ENCODE results near the gene FLNA. TPM values are rescaled to one million over a fixed set of nuclear protein-coding genes. Genes with fewer than 3 reads are reported as not detected.
"Not testable (repeated sequence)": the region's sequence is repeated elsewhere in the genome, so short reads cannot be mapped to it uniquely, and the experiment has no call there.

The FLNA gene
- polyA plus RNA-seq, 2 of the 4 experiments (the other 2 are of a cell fraction) = 303 to 1,116 TPM

DNA sequence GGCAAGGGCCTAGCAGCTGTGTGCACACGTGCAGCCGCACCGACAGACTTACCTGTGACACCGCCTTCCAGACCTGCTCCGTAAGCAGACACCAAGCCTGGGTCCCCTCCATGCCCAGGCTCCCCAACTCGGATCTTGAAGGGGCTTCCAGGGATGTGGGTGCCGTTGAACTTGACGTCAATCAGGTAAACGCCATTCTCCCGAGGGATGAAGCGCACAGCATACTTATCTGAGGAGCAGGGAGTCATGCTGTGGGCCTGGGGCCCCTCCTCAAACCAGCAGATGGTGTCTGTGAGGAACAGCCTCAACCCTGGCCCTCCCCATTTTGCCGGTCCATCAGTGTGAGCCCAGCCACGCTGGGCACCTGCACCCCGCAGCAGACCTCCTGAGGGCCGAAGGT lies 24.5 kb downstream of the FLNA start:
- DNase-seq (ENCODE audit: low read depth in 1 of 2, low spot score in 1 of 2) (peak in 1 of 2 experiments; percentile 21), FAIRE-seq (no peak), ATAC-seq (no peak)
- H3K9me3 ChIP-seq = no peaks in the 10 kb centered on the region
- 90% methylated on average over 9 of the region's 15 CpGs for WGBS (ENCODE audit: missing lambda C conversion rate)
- H3K4me2 ChIP-seq = no peak overlapping the region
- peaks cover 70% of the 10 kb centered on the region for H3K4me1 ChIP-seq
- CTCF ChIA-PET = interaction anchor here (0.8 to 3.4 kb wide), 4 partner anchors 18 to 49 kb away, joined by 3 to 19 read pairs (median 4); partner anchors contain the start of genes FLNA and RPL10
- H3K27ac ChIP-seq = no peak overlapping the region; a peak in 1 of 6 replicates
- no peak overlapping the region for H3K4me3 ChIP-seq
- no peak for TF ChIP-seq KDM5A (IDR thresholded peaks at IDR 0.05)
- TF ChIP-seq POLR2AphosphoS2 (conservative IDR thresholded peaks at IDR 0.05; ENCODE audit: low read length) = peak; percentile 52; the same call in 1 of the 2 replicates
- POLR2A ChIA-PET = interaction anchor here (0.7 kb wide), 1 partner anchor 20 kb away, joined by 3 read pairs; no protein-coding TSS in a partner anchor

GRCh38 chrX:154349359-154349935 lies 25.0 kb downstream of the FLNA start:
- Histone ChIP-seq H3K27ac (peak overlapping the region in 1 of 2 experiments; percentile 22; a peak in 1 of 6 replicates), H3K9me3 (no peaks in the 10 kb centered on the region), H3K4me1 (peaks cover 66% of the 10 kb centered on the region), H3K4me2 (no peak overlapping the region), H3K4me3 (no peak overlapping the region)
- POLR2A ChIA-PET = interaction anchor here (0.7 to 1.0 kb wide), 2 partner anchors 20 to 21 kb away, joined by 3 read pairs; no protein-coding TSS in a partner anchor
- DNase-seq (ENCODE audit: low read depth in 1 of 2, low spot score in 1 of 2) (peak in 1 of 2 experiments; percentile 26), FAIRE-seq (no peak), ATAC-seq (no peak)
- WGBS (ENCODE audit: missing lambda C conversion rate) = 67% methylated on average over 3 of the region's 19 CpGs
- CTCF ChIA-PET = interaction anchor here (0.6 to 3.4 kb wide), 5 partner anchors 17 to 233 kb away, joined by 3 to 19 read pairs (median 5); partner anchors contain the start of genes FLNA and RPL10
- TF ChIP-seq, protein P1, sequence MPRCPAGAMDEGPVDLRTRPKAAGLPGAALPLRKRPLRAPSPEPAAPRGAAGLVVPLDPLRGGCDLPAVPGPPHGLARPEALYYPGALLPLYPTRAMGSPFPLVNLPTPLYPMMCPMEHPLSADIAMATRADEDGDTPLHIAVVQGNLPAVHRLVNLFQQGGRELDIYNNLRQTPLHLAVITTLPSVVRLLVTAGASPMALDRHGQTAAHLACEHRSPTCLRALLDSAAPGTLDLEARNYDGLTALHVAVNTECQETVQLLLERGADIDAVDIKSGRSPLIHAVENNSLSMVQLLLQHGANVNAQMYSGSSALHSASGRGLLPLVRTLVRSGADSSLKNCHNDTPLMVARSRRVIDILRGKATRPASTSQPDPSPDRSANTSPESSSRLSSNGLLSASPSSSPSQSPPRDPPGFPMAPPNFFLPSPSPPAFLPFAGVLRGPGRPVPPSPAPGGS (IDR thresholded peaks at IDR 0.05) = no peak
- TF ChIP-seq SMC3 (IDR thresholded peaks at IDR 0.05) (no peak), EP300 (IDR thresholded peaks at IDR 0.05) (no peak), JUN (IDR thresholded peaks at IDR 0.05) (no peak), HEYL (CRISPR knock-in tag; IDR thresholded peaks at IDR 0.05) (no peak), TFCP2L1 (CRISPR knock-in tag; IDR thresholded peaks at IDR 0.05) (no peak), PBX3 (IDR thresholded peaks at IDR 0.05) (no peak)

- peaks cover 61% of the 10 kb centered on the region for H3K4me1 ChIP-seq
- FAIRE-seq = no peak
- no peak for TF ChIP-seq MAZ (IDR thresholded peaks at IDR 0.05; ENCODE audit: borderline replicate concordance, low read depth, low read length)
- TF ChIP-seq ESRRA (IDR thresholded peaks at IDR 0.05; ENCODE audit: borderline replicate concordance, low read length) = no peak
- no peak for TF ChIP-seq ZSCAN20 (CRISPR knock-in tag; IDR thresholded peaks at IDR 0.05)
- no peak for TF ChIP-seq EP300 (IDR thresholded peaks at IDR 0.05)
- no peak for TF ChIP-seq HOXB5 (CRISPR knock-in tag; IDR thresholded peaks at IDR 0.05)
- ChIA-PET CTCF (interaction anchor here (0.6 to 3.4 kb wide), 5 partner anchors 17 to 232 kb away, joined by 3 to 19 read pairs (median 5); partner anchors contain the start of genes FLNA and RPL10), POLR2A (interaction anchor here (0.8 to 1.0 kb wide), 2 partner anchors 21 to 22 kb away, joined by 3 read pairs; no protein-coding TSS in a partner anchor)
- H3K27ac ChIP-seq = peak overlapping the region in 1 of 2 experiments; percentile 22; a peak in 1 of 6 replicates
- ATAC-seq = no peak
- no peak overlapping the region for H3K4me2 ChIP-seq
- WGBS (ENCODE audit: missing lambda C conversion rate) = 88% methylated on average over 9 of the region's 24 CpGs
- no peak overlapping the region for H3K4me3 ChIP-seq
- DNase-seq (ENCODE audit: low read depth in 1 of 2, low spot score in 1 of 2) = peak in 1 of 2 experiments; percentile 3
- H3K9me3 ChIP-seq = no peaks in the 10 kb centered on the region
These were observed 25.6 kb downstream of the FLNA start for GRCh38 chrX:154348646-154349358.

DNA sequence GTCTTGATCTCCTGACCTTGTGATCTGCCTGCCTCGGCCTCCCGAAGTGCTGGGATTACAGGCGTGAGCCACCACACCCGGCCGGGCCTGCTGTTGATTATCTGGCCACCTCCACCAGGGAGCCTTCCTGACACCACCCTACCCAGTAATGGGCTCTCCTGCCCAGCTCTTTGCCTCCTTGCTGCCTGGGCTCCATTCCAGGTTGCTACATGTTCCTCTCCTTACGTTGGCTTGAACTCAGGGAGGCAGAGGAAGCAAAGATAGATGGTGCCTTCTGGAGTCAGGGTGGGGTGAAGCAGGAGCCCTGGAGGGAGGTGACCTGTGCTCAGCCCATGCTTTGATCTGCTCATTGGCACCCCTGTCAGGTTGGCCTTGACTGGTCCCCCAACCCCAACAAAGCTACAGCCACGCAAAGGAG lies 26.3 kb downstream of the FLNA start:
- Histone ChIP-seq H3K4me1 (peaks cover 54% of the 10 kb centered on the region), H3K4me3 (no peak overlapping the region), H3K27ac (no peak overlapping the region), H3K9me3 (no peaks in the 10 kb centered on the region), H3K4me2 (no peak overlapping the region)
- no peak for ATAC-seq
- WGBS (ENCODE audit: missing lambda C conversion rate) = 64% methylated on average over 7 of the region's 7 CpGs
- CTCF ChIA-PET = interaction anchor here (2.7 to 3.4 kb wide), 2 partner anchors 18 to 25 kb away, joined by 9 to 19 read pairs; partner anchors contain the start of gene FLNA
- FAIRE-seq = no peak
- POLR2A ChIA-PET = interaction anchor here (0.8 kb wide), 1 partner anchor 21 kb away, joined by 3 read pairs; no protein-coding TSS in a partner anchor
- TF ChIP-seq ZFP36 (IDR thresholded peaks at IDR 0.05; ENCODE audit: borderline replicate concordance, partially characterized antibody) (peak; percentile 93), HOXB13 (CRISPR knock-in tag; IDR thresholded peaks at IDR 0.05; ENCODE audit: low read depth) (no peak)
- DNase-seq (ENCODE audit: low read depth in 1 of 2, low spot score in 1 of 2) = peak in 1 of 2 experiments; percentile 44

- H3K27ac ChIP-seq; DNase-seq (ENCODE audit: low read depth in 1 of 2, low spot score in 1 of 2); CTCF ChIA-PET; POLR2A ChIA-PET; H3K9me3 ChIP-seq; H3K4me2 ChIP-seq; H3K4me3 ChIP-seq: not testable (repeated sequence)
- H3K4me1 ChIP-seq = peaks cover 11% of the 10 kb centered on the region
- WGBS (ENCODE audit: missing lambda C conversion rate) = no CpG with 5 or more reads among the region's 20 CpGs
- ATAC-seq (peak; percentile 7 to 44), FAIRE-seq (peak; percentile 100)
These were observed 30.8 kb downstream of the FLNA start for GRCh38 chrX:154343620-154344019.

- ATAC-seq = peak; percentile 4 to 12; a peak in 5 of 6 replicates
- FAIRE-seq = peak; percentile 100
- WGBS (ENCODE audit: missing lambda C conversion rate) = no CpG with 5 or more reads among the region's 16 CpGs
- POLR2A ChIA-PET; H3K4me1 ChIP-seq; H3K27ac ChIP-seq; DNase-seq (ENCODE audit: low read depth in 1 of 2, low spot score in 1 of 2); H3K9me3 ChIP-seq; H3K4me2 ChIP-seq; H3K4me3 ChIP-seq; CTCF ChIA-PET: not testable (repeated sequence)
These were observed 31.4 kb downstream of the FLNA start for GRCh38 chrX:154343063-154343462.

All from A549 (cell line).